Measurements from ENCODE around the gene F13A1.

The F13A1 gene

DNA sequence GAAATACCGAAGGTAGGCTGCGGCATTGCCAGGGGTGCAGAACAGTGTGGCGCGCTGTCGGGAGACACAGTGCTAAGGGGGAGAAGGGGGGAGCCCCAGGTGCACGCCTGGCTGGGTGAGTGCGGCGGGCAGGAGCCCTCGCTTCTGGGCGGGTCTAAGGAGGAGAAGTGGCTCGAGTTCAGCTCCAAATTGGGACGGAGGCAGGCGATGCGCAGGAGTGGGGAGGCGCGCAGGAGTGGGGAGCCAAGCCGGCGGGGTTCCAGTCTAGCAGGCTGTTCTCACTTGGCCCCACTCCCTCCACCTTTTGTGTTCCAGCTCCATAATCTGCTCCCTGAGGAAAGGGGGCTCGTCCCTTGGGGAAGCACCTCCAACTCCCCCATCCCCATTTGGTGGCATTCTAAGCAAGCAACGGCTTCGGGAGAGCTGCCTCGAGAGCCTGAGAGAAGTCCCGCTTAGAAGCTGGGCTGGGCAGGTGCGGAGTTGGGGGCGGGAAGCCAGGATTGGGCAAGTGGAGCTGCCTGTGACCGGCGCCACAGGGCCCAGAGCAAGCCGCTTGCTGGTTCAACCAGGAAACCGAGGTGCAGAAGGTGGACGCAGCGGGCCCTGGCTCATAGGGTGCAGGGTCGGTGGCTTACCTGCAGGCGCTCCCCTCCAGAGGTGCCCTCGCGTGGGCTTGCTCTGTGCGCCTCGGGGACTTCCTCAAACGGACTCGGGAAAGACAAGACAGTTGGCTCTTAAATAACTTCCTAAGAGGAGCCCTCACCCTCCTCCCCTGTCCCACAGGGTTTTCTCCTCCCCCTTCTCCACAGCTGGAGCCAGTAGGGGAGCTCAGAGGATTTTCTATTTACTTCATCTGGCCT, at the start of gene F13A1:
F13A1 (minus strand) TSS at position 711 of the 860 bp plus-strand sequence. CDS start 1,998 bp downstream, outside the sequence.
- DNase-seq = no peak

DNA sequence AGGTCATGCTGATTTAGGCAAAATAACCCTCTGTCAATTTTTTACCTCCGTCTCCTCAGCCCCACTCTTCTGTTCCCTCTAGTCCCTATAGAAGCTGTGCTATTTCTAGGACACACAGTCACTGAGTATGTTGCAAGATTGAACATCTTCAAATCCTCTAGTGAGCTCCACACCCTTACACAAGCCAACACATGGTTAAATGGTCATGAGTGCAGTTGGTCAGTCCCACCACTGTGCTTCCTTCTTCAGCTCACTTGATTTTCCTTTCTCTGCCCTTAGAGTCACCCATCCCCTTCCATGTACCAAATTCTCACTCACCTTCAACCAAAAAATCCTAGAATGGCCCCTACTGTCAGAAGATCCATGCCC, 48.2 kb upstream of the F13A1 start:
- no peak for DNase-seq

DNA sequence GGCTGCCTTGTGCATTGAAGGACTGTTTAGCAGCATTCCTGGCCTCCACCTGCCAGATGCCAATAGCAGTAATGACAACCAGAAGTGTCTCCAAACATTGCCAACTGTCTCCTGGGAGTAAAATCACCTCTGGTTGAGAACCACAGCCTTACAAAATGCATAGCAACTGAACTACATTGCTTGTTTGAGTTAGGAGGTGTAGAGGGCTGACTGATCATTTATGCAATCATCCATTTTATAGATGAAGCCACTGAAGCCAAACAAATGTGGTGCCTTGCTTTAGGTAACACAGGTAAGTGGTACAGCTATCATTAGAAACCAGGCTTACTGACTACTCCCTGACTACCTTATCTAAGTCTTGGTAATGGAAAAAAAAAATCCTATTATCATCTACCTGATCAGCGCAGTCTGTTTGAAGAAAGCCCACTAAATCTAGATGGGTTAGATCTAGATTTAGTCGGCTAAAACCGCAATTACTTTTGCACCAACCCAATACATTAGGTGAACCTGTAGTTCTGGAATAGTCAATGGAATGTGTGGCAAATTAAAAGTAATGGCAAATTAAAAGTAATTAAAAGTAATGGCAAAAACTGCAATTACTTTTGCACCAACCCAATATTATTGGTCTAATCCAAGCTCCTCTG, 47.7 kb upstream of the F13A1 start:
- no peak for DNase-seq

DNA sequence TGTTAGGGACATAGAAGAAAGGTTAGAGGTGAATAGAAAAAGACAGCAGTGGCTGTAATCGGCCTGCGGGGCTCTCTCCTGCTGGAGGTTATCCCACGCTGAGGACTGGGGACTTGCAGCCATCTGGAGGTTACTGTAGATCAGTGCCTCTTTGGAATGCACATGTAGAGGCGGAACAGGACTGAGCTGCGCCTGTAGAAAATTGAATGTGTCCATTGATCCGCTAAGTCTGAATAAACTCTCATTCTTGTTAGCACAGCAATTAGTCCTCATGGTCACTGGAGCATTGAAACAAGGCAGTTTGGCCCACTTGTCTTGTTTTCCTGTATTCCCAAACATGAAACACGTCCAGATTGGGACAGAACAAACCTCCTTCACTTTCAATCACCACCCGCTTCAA, 46.3 kb upstream of the F13A1 start:
- DNase-seq = no peak

DNA sequence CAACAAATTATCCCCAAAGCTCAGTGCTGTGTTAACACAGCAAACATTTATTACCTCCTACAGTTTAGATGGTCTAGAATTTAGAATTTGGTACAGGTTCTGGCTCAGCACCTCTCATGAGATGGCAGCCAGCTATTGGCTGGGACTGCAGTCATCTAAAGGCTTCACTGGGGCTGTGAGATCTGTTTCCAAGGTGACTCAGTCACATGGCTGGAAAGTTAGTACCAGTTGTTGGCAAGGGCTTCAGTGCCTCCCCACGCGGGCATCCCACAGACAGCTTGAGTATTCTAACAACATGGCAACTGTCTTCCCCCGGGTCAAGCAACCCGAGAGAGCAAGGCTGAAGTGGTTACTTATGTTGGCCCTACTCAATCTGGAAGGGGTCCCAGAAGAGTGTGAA, 44.8 kb upstream of the F13A1 start:
- DNase-seq = no peak

DNA sequence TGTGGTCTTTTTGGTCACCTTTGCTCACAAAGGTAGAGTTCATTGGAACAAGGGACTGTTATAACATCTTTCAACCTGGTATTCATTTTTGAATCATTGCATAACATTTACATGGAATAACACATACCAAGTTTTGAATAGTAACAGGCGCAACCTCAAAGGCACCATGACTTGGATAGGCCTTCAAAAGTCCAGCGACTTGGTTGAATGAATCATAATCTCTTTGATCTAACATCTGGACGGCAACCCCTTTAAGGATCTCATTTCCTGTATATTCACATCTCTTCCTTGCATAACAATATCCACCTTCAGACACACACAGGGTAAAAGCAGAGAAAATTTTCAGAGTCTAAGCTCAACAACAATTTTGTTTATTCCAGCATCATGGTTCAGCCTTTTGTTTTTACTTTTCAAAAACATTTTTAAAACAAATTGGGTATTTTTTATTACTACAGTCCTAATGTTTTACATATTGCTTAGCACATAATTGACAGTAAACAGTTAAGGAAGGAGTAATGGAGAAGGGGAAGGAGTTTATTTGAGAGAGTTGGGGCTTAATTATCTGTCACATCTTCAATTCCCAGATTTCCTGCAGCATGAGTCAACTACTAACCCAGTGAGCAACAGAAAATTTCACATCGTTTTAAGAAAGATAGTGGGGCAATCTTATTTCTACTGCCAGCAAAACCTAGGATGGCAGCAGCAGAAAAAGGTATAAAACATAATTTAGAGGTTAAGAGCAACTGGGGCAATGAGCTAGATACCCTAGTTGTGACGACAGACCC, 41.8 kb upstream of the F13A1 start:
- DNase-seq = no peak

DNA sequence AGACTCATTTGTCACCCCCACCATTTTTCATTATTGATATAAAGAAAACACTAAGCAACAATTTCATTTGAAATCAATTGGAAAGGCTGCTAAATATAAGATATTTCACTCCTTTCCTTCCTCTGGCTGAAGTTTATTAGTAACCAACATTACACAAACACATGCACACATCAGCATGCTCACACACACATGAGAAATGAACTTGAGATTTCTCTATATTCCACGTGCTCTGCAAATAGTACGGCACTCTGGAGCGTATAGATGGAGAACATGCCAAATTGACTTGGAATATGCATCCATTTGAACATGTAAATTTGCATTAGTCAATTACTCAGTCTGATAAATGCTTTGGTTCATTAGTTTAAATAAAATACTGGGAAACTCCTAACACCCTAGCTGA, 37.1 kb upstream of the F13A1 start:
- DNase-seq = no peak

DNA sequence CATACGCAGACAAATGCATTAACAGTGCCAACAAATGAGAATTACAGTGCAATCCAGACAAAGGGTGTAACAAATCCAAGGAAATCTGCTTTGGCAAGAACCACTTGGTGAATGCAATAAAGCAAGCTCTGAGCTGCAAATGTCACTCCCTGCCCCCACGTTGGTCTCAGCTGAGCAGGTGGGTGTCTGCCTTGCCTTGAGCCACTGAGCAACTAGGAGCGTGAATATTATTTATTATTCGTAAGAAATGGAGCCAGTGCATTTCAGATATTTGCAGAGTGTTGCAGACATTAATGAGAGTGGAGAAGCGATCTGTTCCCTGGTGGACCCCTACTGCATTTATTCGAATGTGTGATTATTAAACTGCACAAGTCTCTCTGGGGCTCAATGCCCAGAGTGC, 36.6 kb upstream of the F13A1 start:
- DNase-seq = no peak

DNA sequence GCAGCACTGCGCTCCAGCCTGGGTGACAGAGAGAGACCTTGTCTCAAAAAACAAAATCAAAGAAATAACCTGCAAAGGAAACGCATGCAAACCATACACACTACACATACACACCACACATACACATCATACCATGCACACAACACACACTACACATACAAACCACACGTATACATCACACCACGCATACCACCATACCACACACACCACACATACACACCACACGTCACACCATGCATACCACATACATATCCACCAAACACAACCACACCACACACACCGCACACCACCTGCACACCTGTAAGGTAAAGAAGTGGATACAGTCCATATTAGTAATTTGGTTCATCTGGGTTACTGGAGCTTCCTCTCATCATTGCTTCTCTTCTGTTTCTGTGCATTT, 32.3 kb upstream of the F13A1 start:
- DNase-seq = no peak

DNA sequence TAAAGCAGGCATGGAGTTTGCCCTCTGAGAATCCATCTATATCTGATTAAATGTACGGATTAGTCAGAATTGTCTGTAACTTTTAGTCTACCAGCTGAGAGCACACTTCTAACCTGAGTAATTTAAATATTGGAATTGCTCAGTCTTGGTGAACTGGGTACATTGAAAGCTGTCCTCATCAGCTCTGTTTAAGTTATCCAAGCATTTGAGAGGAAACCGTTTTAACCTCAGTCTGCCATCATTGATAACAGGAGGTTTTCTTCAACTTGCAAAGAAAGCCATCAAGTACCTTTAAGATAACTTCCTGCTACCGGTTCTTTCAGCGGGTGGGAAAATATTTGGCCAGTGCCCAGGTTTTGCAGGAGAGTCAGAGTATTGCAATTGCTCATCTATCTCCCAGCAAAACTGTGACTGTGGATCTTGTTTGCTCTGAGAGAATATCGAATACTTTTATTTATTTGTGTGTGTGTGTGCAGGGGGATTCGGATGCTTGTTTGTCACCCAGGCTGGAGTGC, 31.1 kb upstream of the F13A1 start:
- DNase-seq = no peak

DNA sequence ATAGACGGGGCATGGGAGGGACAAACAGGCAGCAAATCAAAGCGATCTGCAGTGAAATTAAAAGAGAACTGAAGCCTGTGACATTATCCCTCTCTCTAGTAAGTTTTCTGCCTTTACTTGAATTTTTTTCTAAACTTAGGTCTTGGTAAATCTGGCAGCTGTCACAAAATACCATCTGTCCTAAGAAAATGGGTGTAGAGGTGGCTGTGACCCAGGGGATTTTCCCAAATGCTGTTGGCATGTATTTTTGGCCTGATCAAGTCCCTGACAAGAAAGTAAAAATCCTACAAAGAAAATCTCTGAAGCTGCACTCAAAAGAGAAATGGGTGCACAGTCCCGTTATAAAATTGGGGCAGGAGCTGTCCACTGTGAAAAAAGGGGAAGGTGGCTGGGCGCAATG, 30.2 kb upstream of the F13A1 start:
- no peak for DNase-seq

DNA sequence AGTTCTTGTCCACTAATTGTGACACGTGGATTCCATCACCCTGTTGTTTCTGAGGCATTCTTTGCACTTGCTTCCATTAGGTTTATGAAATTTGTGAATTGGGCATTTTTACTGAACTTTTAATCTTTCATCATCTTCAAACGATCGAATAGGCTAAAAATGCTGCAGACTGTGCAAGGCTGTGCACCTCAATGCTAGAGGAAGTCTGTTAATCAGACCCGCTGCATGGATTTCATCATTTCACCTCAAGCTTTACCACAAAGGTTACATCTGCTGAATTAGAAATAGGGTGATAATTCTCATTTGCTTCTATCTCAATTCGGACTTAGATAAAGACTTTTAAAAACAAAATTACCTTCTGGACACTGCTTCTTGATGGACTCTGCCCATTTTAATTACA, 27.8 kb upstream of the F13A1 start:
- DNase-seq = no peak

DNA sequence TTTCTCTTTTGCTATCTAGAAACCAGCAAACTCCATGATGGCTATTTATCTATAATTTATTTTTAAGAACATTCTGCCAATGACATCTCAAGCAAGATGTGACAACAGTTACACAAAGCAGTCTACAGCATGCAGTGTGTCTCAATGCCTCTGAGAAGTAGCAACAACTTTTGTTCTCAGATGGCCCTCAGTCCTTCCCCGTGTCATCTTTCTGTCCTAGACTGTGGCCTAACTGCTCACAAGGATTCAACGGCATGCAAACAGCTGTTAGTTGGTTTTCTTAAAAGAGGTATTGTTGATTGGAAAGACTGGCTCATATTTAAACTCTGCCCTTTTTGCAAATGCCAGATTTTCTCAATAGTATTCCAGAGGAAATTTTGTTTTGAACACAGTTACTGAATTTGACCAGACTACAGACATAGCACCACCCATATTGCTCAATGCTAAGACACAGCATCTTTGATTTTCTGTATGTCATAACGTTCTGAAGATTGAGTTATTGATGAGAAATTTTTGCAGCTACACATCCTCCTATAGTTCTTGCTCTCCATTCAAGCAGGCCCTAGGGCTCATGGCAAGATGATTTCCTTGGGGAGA, 26.1 kb upstream of the F13A1 start:
- no peak for DNase-seq

DNA sequence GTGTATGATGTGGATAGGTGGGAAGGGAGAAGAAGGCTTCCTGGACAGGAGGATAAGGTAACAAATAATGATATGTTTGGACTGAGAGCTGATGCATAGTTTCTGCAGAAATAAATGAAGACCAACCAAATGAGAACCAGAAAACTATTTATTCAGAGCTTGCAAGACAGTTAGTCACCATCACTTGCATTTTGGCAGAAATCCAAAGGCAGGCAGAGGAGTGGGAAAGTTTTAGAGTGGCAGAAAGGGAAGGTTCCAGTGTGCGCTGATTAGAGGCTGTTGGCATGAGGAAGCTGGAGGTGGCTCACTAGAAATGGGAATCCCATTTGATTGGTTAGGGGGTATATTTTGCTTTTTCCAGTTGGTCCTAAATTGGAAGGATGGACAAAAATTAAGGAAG, 13.0 kb upstream of the F13A1 start:
- no peak for DNase-seq

DNA sequence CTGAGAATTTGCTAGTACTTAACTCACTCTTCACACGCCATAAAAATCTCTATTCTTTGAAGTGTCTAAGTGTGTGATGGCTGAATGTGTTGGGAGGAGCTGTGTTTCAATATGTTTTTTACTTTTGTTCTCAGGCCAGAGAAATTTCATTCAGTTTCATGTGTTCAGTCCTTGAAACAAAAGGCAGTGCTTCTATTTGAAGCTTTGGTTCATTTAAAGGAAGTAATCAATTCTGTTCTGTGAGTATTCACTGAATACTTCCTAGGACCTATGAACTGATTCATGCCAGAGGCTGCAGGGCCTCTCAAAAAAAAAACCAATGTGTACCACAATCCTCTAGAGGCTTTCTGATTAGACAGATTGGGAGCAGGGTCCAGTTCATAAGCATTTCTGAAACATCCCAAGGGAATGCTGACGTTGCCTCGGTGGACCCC, 12.4 kb upstream of the F13A1 start:
- no peak for DNase-seq

DNA sequence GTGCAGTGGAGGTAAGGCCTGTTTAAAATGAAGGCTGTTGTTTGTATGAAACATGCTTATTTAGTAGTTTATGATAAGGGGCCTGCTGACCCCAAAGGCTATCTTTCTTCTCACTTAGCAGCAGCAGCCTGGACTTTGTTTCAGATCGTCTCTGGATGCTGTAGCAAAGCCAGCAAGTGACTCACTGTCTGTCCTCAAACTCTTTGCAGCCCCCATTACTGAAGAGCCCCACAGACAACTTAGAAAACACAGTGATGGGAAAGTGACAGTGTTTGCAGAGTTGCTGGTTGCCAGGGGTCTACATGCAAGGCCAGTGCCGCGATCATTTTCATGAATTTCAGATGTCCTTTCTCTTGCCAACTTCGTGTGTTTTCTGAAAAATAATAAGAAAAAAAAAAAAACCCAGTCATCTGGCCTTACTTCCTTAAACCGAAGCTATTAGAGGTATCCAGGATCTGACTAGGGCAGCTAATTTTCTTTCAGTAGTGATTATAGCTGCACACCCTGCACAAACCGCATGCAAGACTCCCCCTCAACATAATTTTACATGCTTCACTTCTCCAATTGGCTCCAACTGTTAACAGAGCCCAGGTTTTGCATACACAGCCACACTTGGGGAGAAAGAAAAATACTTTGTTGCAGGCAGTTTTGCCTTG, 11.6 kb upstream of the F13A1 start:
- DNase-seq = no peak

DNA sequence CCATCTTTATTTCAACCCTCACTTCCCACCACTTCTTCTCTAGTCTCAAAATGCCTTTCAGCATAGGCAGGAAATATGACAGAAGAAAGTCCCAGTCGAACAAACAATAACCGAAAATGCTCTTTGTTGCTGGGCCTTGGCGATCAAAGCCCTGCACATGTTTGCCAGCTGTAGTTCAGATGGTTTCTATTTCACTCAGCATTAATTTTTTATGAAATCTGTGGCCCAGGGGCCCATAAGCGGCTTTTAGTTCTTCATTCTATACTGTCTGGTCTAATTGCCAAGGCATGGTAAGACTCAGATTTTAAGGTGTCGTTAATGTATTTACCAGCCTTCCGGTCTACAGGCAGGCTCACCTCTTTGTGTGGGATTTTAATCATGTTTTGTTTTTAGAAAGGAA, 10.9 kb upstream of the F13A1 start:
- no peak for DNase-seq

DNA sequence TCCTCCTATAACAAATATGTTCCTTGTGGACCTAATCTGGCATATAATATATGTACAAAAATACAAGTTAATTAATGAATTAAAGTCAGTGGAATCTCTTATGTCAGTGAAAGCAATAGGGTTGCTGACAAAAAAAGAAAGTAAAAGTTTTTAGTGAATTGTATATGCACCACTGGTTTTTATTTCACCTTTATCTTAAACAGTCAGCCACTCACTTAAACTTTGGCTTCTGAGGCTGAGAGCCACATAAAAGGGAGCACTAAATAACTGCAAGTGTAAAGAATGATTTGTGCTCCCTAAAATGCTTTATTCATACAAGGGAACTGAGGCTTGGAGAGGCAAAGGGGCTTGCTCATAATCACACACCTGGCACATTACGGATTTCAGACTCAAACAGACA, 9.9 kb upstream of the F13A1 start:
- no peak for DNase-seq

DNA sequence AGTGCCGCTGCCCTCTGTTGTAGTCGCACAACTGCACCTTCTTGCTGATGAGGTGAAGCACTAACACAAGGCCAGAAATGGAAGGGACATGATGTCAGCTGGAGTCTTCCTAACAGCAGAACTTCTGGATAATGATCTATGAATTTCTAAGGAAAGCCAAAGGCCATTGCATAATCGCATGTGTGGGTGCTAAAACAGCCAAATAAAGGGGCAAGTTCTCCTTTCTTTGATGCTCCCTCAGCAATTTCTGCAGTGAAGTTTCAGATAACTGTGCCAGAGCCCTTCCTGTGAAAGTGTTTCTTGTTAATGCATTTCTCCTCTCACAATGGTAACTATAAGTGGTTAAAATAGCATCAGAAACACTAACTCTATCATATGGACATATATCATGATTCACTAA, 8.0 kb upstream of the F13A1 start:
- DNase-seq = no peak

DNA sequence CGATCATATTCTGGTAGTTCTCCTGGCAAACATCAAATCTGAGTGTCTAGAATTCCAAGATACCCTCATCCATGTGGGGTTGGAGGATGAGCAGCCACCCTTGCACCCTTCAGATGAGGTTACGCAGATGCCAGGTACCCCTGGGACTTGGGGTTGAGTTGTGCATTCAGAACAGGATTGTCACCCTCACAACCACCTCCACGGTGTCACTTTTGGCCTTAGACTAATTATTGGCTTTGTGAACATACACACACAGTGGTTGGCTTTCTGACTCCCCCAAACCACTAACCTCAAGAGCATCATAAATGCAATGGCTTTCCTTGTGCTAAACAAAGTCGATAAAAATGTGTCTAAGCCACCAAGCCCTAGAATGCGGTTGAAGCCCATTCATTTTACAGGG, 2.9 kb upstream of the F13A1 start:
- DNase-seq = no peak

DNA sequence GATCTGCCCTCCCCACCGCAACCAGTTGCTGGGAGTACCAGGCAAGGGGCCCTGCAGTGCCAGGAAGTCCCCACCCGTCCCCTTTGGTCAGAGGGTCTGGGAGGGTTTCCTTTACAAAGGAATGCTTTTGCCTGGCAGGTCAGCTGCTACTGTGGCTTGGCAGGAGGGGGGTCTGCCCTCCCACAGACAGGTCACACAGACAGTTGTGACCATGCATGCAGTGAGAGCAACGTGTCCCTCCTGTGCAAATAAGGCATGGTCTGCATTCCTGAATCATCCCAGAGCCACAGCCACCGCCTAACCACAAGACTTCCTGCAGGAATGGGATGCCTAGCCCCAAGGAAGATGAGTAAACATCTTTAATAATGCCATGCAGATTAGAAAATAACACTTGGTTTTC, 439 bp upstream of the F13A1 start:
- no peak for DNase-seq
